K562 (cell line): Measurements from ENCODE around the gene LYRM1. TPM values are rescaled to one million over a fixed set of nuclear protein-coding genes. Genes with fewer than 3 reads are reported as not detected.
"Not testable (repeated sequence)": the region's sequence is repeated elsewhere in the genome, so short reads cannot be mapped to it uniquely, and the experiment has no call there.

Experiments
- ATAC-seq: fragments of 200-7000 bp; cut with Tn5 transposase; 3 replicates; pipeline ENCODE4 v1.9.1; 2020; ENCODE audit warnings: moderate library complexity
- BruUV-seq: library from RNA; stranded (reverse); fragments of 400-500 nt; replicated peaks from 2 replicates; lab custom pipeline; 2021; lab: Mats Ljungman, UMichigan
- CTCF ChIA-PET: fragments of 300-600 bp; formaldehyde crosslinking; extraction: SDS; loops from one replicate; lab custom pipeline; 2021; ENCODE audit warnings: low intra/inter-chr PET ratio; lab: Yijun Ruan, JAX
- POLR2A ChIA-PET: fragments of 300-600, 350-650 bp; sonication (Branson Sonifier 250); formaldehyde crosslinking; extraction: SDS; loops from one replicate; lab custom pipeline; 2021; ENCODE audit warnings: antibody characterized with exemption, inconsistent platforms; lab: Yijun Ruan, JAX
- DNase-seq, 4 experiments: peaks; one replicate each; pipeline versions ENCODE4 v3.0.0 to v3.0.0-alpha.2; 2011 to 2018; ENCODE audit warnings: low spot score in 3 of 4, mixed read lengths in 3 of 4; ENCODE audit errors: extremely low read depth in 1 of 4
- FAIRE-seq: peaks from 2 replicates; lab custom pipeline; 2011; peaks lifted over from hg19 to GRCh38; lab: Jason Lieb, UNC
- H2AFZ ChIP-seq: 2 replicates; pipeline ENCODE4 v1.6.0; 2011; ENCODE audit warnings: low read depth, low read length, control low read depth, inconsistent platforms
- H3K27ac ChIP-seq: fragments of 200-600 bp; 3 replicates; pipeline ENCODE4 v1.8.0; 2011; ENCODE audit warnings: low read depth, mild to moderate bottlenecking, control low read depth, inconsistent platforms, low read length, moderate library complexity, mixed read lengths; ENCODE audit errors: extremely low read depth
- H3K27me3 ChIP-seq, 2 experiments: fragments of 300-600 bp in 1 of 2; 2 replicates in 1 of 2; 3 replicates in 1 of 2; pipeline versions ENCODE4 v1.6.0 to v1.8.0; 2011; ENCODE audit warnings: inconsistent platforms in 2 of 2, low read length in 2 of 2, mild to moderate bottlenecking in 1 of 2, mixed read lengths in 1 of 2, moderate library complexity in 1 of 2; ENCODE audit not compliant: control insufficient read depth in 2 of 2, insufficient read depth in 2 of 2
- H3K36me3 ChIP-seq: fragments of 300-600 bp; 3 replicates; pipeline ENCODE4 v1.8.0; 2011; ENCODE audit warnings: mild to moderate bottlenecking, low read length, inconsistent platforms; ENCODE audit not compliant: control insufficient read depth, insufficient read depth
- H3K4me1 ChIP-seq, 2 experiments: fragments of 200-600 bp in 1 of 2; replicated peaks in 1 of 2; 2 replicates in 1 of 2; 3 replicates in 1 of 2; pipeline versions ENCODE4 v1.5.1 to v1.8.0; 2011; ENCODE audit warnings: inconsistent platforms in 2 of 2, low read length in 2 of 2, mild to moderate bottlenecking in 1 of 2, mixed read lengths in 1 of 2, moderate library complexity in 1 of 2; ENCODE audit not compliant: control insufficient read depth in 2 of 2, insufficient read depth in 2 of 2
- H3K4me2 ChIP-seq: 2 replicates; pipeline ENCODE4 v1.6.1; 2011; ENCODE audit warnings: low read length, control low read depth, inconsistent platforms, mixed read lengths; ENCODE audit not compliant: insufficient read depth
- H3K4me3 ChIP-seq: fragments of 200-600 bp; sonication (generic), shearing (Covaris generic); 2 replicates; pipeline ENCODE4 v1.5.1; 2016; ENCODE audit warnings: control low read depth, inconsistent platforms
- H3K79me2 ChIP-seq: fragments of 200-600 bp; 3 replicates; pipeline ENCODE4 v1.8.0; 2011; ENCODE audit warnings: low read length, inconsistent platforms; ENCODE audit not compliant: control insufficient read depth, insufficient read depth
- H3K9ac ChIP-seq, 2 experiments: 2 replicates each; pipeline versions ENCODE4 v1.6.0 to v1.6.1; 2011; ENCODE audit warnings: low read depth in 2 of 2, low read length in 2 of 2, control low read depth in 1 of 2, inconsistent platforms in 1 of 2, mild to moderate bottlenecking in 1 of 2, mixed read lengths in 1 of 2; ENCODE audit not compliant: insufficient read depth in 1 of 2
- H3K9me1 ChIP-seq: one replicate; pipeline ENCODE4 v1.6.0; 2011; ENCODE audit warnings: inconsistent platforms, mild to moderate bottlenecking, low read length, moderate library complexity; ENCODE audit not compliant: control insufficient read depth, insufficient read depth
- H3K9me3 ChIP-seq: replicated peaks from 2 replicates; pipeline ENCODE4 v1.5.1; 2011; ENCODE audit warnings: low read depth, low read length, inconsistent platforms; ENCODE audit not compliant: control insufficient read depth, insufficient read depth
- H4K20me1 ChIP-seq: replicated peaks from 2 replicates; pipeline ENCODE4 v1.6.1; 2011; ENCODE audit warnings: low read length, inconsistent platforms, mixed read lengths; ENCODE audit not compliant: control insufficient read depth, insufficient read depth
- ARID3B ChIP-seq: fragments of 250-450 bp; sonication (Bioruptor Pico); IDR thresholded peaks from 2 replicates; pipeline ENCODE4 v1.4.0; 2020; ENCODE audit warnings: borderline replicate concordance
- WGBS: fragments of 100-300 bp; shearing (Covaris generic); methylation state at CpG from one replicate; pipeline ENCODE4 v1.1.6; 2016; ENCODE audit warnings: low coverage, mixed read lengths; ENCODE audit not compliant: insufficient coverage; ENCODE audit errors: missing lambda C conversion rate; 5-methylcytosine and 5-hydroxymethylcytosine counted together
- in situ Hi-C: fragments of 300-500 bp; cut with MboI; formaldehyde crosslinking; loops from 4 replicates; pipeline ENCODE4 v1.15.0; 2018; ENCODE audit warnings: inconsistent platforms, mixed read lengths
- intact Hi-C: fragments of 100-400 bp; cut with micrococcal nuclease; formaldehyde crosslinking; loops from 2 replicates; pipeline ENCODE4 v1.14.2; 2022
- polyA plus RNA-seq, 8 experiments: library from polyadenylated mRNA; depleted of rRNA in 4 of 8; stranded (reverse) in 5 of 8; unstranded in 3 of 8; fragments of >200 nt; fragmentation: Nextera tagmentation in 2 of 8; fragmentation: Illumina TruSeq in 1 of 8; extraction: Ambion mirVana in 2 of 8; extraction: Trizol in 1 of 8; gene quantifications; 2 replicates each; pipeline versions ENCODE4 v1.2.1 to v1.2.3, GENCODE V29; 2011 to 2014; ENCODE audit warnings: inconsistent platforms in 1 of 8, missing spikeins in 1 of 8
- total RNA-seq, 7 experiments: library from RNA; depleted of rRNA in 6 of 7; stranded (reverse); fragments of >200 nt in 6 of 7; fragmentation: Illumina TruSeq in 2 of 7; extraction: Trizol in 2 of 7; gene quantifications; 2 replicates each; pipeline versions ENCODE4 v1.2.1 to v1.2.3, GENCODE V29; 2011 to 2021; ENCODE audit warnings: low replicate concordance in 1 of 7
- TF ChIP-seq, protein P1 (sequence below): fragments of 250-450 bp; sonication (Bioruptor Pico); IDR thresholded peaks from 2 replicates; pipeline ENCODE4 v1.9.0; 2021; ENCODE audit warnings: mild to moderate bottlenecking

LYRM1 gene
- total and polyA plus RNA-seq, 9 of the 15 experiments (the other 6 are each of a cell fraction or from before 2014, with no cell fraction given): 17.5 to 44.1 (median 32.7) TPM

DNA sequence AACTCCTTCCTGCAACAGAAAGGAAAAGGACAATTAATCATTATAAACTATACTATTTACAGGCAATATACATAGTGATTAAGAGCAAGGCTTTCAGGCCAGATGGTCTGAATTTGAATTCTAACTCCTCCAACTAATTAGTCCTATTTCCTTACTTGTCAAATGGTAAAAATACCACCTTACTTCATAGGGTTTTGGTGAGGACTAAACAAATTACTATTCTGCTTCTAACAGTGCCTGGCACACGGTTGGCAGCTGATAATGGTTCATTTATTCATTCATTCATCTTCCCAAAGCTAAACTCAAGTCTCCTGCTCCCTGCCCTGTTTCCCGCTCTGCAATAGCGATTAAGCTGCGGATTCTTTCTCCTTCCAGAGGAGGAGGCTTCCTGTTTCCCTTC, 40.2 kb upstream of the LYRM1 start (continued):
- no peak for TF ChIP-seq ARID3B (CRISPR knock-in tag)
- TF ChIP-seq, protein P1, sequence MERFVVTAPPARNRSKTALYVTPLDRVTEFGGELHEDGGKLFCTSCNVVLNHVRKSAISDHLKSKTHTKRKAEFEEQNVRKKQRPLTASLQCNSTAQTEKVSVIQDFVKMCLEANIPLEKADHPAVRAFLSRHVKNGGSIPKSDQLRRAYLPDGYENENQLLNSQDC: no peak

- ATAC-seq, FAIRE-seq, H3K9me3 ChIP-seq, DNase-seq, H3K4me3 ChIP-seq, H3K9ac ChIP-seq, BruUV-seq, H2AFZ ChIP-seq, H3K27me3 ChIP-seq, CTCF ChIA-PET, H3K9me1 ChIP-seq, H4K20me1 ChIP-seq, H3K79me2 ChIP-seq, intact Hi-C loops, H3K27ac ChIP-seq, H3K36me3 ChIP-seq, in situ Hi-C loops, H3K4me2 ChIP-seq: not testable (repeated sequence)
- H3K4me1 ChIP-seq: peaks cover 0 to 10% of the 10 kb centered on the region in 2 experiments; a peak in 3 of 5 replicates
- WGBS: 48% methylated on average over 3 of the region's 4 CpGs
- POLR2A ChIA-PET: interaction anchor here (1.0 kb wide), 1 partner anchor 13 kb away, joined by 3 read pairs; no protein-coding TSS in a partner anchor
Measured at GRCh38 chr16:20860995-20861394, 39.6 kb upstream of the LYRM1 start.
